NCI-H1694 treated with DMSO at 0.1 percent for 48 hours (cell line): ENCODE data around the gene AMOT.

Source experiments
- DNase-seq: peaks from one replicate; lab custom pipeline; 2025; lab: John Stamatoyannopoulos, UW

AMOT gene

DNA sequence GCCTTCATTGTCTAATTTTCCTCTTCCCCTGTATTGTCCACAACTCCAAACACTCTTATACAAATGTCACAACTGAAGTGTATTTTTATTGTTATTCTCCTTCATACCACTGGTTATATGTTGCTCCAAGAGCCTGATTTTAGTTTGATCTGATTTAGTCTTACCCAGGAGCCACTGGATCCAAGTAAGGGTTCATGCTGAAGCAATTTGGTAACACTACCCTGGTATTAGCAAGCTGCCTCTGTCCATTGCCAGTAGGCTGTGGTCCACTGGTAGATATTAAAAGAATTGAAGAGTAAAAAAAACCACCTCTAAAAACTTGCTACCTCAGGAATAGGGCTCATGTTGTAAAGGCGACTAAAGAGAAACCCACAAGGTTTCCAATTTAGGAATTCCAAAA is 41.2 kb downstream of the AMOT start:
- no peak for DNase-seq

DNA sequence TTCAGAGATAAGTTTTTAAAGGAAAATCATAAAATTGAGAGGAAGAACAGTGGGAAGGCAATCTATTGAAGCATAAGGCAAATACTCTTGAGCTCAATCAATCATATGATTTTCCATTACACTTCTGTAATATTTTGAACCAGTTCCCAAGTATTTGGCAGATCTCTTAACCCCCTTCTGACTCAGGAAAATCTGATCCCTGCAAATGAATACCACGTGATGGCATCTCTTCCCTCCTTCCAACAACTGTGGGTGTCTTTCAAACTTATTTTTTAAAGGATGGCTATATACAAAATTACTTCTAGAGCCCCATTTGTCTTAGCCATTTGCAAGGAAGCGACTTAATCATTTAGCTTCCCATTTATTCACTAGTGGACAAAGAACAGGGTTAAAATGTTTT is 41.9 kb downstream of the AMOT start:
- no peak for DNase-seq

DNA sequence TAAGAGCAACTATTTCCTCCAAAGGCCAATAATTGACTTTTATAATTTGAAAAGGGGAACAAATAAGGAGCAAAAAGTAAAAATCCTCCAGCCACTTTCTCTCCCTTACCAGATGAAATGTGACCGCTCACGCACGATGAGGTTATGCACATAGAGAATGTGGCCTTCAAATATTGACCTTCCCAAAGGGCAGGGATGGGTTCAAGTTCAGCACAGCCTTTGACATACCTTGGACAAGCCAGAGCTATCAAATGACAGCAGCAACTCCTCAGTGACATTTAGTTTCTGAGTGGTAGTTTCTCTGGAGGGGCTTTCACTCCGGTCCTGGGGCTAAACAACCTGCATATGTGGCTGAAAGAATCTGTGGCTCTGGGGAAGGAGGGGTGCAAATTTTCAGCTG is 50.7 kb downstream of the AMOT start:
- no peak for DNase-seq

DNA sequence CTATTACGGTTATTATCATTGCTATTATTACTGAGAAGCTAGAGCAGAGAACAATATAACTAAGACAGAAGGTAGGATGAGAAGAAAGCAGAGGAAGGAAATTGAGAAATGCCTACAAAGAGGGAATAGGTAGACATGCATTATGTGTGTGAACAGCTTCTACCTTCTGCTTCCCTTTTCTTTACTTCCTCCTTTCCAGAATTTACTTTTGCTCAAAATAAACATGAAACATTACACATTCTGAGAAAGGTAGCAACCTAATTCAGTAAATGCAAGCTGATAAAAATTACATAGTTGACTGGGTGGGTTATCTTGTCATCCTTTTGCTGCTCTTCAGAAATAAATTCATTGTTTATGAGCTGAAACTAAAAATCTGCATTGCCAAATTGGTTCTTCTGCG is 54.6 kb downstream of the AMOT start:
- DNase-seq, result no peak

DNA sequence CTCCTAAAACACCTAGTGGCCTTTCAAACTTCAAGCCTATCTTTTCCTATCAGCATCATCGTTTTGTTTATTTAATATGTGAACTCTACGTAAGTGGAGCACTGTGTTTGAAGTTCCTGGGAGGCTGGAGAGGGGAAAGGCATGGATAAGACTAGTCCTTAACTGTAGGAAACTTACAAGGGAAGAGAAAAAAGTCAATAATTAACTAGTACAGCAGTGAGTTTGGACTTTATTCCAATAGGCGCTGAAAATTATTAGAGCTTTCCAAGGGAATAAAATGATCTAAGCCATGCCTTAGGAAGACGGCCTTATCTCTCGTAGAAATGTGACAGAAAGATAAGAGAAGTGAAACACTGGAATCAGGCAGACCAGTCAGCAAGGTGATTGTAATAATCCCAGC is 55.3 kb downstream of the AMOT start:
- DNase-seq, result no peak

DNA sequence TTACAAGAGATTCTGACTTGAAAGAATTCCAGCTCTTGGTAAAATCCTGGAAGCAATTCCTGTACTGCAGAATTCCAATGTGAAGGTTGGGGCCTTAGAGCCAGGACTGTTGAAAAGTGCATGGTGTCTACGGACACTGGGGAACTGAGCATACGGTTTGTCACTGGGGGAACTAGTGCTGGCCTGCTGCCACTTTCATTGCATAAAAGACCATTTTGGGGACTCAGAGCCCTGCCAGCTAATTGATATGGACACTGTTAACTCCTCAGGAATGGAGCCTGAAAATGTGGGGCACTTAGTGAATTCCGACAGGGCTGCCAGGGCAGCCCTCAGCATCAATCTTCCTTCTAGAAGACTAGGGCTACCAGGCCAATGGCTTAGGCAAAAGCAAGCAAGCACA is 55.9 kb downstream of the AMOT start:
- DNase-seq, result no peak

DNA sequence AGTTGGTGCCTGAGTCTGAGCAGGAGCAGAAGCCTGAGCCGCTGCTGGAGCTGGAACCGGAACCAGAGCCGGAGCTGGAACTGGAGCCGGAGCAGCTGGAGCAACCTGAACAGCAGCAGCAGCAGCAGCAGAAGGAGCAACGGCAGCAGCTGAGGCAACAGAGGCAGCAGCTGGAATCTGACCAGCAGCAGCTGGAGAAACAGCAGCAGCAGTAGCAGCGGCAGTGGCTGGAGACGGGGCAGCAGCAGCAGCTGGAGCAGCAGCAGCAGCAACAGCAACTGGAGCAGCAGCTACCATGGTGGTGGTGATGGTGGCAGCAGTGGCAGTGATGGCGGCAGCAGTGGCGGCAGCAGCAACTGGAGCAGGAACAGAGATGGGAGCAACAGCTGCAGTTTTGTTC is 61.5 kb downstream of the AMOT start:
- DNase-seq, result no peak

DNA sequence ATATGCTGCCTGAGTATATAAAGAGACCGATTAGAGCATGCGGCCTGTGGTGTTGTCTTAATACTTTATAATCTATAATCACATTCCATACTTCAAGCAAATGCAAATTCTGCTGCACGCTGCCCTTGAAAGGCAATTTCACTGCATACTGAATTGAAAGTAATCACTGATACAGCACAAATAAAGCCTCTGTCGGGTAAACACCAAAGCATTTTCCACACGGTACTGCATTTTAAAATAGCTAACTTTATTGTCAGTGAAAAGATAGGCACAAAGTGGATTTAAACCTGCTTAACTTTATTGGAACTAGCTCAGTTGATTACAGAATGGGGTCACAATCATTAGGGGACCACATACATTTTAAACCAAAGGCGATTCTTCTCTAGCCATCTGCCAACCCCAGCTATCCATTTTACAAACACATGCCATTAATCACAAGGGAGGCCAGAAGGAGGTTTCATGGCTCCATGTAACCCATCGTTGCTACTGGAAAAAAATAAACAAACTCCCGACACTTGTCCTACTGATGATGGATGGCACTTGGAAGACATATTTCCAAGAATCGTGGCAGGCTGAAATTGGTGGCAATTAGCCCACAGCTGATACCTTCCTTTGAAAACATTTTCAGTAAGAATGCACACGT is 65.9 kb downstream of the AMOT start:
- no peak for DNase-seq

DNA sequence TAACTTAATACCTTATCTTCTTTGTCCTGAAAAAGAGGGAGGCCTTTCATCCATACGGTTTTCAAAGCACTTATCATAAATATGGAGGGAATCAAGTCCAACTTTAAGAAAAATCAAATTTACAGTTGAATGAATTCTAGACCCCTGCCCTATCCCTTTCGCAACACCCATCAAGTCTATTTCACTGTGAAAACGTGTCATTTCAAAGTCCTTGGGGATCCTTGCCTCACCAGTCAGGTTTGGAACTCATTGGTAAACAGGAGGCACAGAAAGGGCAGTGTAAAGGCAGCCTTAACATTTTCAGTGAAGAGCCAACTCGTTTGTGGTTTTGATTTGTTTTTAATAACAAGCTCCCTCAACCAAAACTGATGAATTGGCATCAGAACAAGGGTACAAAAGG is 66.5 kb downstream of the AMOT start:
- DNase-seq, result no peak

DNA sequence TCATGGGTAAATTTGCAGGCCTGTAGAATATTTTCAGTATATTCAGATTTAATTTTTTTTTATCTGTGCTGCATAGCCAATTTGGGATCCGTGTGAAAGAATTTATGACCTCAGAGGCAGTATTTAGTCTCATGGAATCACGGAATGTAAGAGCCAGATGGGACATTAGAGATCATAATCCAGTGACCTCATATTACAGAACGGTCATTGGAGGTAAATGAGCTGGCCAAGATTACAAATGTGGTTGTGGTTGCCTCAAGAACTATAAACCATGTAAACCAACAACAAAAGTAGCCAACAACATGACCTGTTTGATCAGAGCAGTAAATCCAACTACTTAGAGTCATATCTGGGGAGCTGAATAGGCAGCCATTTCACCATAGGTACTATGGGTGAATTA is 71.6 kb downstream of the AMOT start:
- DNase-seq, result no peak

DNA sequence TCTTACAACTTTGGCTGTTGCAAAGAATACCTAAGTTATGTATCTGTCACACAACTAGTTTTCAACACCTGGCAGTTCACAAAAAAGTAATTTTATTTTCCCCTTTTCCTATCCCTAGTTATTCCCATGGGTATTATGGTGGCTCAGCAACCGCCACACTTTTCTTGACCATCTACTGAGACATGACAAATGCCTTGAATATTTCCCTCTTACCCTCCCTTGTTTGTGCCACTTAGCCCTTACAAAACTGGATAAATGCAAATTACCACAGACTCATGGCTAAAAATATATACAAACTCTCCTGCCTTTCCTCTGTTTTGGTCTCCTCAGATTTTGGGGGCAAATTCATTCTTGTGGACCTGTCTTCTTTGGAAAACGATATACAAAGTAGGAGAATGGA is 72.1 kb downstream of the AMOT start:
- no peak for DNase-seq

DNA sequence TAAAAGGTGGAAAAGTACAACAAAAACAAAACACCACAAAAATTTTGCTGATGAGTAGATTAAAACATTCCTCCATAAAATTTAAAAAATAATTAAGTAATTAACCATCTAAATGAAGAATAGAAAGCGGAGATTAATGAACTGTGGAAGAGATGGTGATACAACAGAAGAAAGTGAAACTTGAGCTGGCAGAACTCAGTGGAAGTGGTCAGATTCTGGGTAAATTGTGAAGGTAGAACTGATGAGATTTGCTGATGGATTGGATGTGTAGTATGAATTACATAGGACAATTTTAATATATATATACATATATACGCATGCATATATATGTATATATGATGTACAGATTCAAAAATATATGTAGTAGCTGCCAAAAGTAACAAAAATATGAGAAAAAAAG is 73.9 kb downstream of the AMOT start:
- DNase-seq, result no peak

DNA sequence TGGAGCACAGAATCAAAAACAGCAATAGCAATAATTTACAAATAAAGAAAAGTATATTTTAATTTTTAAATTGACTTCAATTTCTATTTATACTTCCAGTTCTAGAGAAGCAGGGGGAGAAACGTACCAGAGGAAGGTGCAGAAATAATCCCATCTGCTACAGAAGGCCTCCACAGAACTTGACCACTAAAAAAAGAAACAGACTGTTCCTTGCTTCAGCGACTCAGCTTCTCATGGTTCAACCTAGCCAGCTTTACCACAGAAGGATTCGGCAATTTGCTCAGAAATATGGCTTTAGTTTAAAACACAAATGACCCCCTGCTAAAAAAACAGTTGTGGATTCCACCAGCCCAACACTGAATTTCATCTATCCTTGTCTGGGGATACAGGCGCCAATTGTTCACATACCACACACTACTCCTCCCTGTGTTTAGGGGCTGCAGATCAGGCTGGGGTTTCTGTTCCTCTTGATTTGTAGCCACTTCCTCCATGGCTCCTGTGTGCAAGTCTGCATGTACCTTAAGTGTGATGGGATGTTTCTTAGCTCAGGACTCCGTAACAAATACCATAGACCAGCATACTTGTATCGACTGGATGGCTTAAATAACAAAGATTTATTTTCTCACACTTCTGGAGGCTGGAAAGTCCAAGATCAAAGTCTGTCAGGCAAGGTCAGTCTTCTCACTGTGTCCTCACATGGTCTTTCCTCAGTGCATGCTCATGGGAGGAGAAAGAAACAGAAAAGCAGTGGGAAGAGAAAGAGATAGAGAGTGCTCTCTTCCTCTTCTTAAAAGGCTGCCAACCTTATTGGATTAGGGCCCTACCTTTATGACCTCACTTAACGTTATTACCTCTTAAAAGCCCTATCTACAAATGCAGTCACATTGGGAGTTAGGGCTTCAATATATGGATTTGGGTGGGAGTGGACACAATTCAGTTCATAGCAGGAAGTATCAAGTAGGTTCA is 79.1 kb downstream of the AMOT start:
- DNase-seq, result no peak

DNA sequence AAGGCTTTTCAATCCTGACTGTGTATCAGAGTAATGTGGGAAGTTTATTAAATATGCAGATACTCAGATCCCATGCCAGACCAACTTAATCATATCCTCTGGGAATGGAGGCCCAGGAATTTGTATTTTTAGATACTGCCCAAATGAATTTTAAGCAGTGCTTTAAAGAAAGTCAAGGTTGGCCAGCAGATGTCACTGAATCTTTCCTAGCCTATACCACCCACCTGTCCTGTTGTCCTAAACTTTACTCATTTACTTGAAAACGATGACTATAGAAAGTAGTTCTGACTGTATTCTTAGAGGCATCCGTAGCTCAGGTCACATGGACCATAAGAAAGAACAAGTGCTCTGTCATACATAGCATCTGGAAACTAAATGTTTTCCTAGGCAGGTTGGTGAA is 79.9 kb downstream of the AMOT start:
- no peak for DNase-seq

DNA sequence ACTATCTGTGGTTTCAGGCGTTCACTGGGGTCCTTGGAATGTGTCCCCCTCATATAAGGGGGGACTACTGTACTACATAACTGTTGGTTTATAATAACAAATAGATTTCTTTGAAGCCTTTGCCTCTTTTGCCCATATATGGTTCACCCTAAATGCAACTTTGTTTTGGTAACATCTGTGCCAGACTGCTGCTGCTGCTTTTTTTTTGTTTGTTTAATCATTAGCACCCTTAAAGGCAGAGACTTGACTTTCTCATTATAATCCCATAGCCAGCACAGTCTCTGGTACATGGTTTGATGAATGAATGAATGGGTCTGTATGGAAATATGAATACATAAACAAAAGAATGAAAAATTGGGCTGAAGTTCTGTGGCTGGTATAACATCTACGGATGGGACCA is 80.7 kb downstream of the AMOT start:
- no peak for DNase-seq

DNA sequence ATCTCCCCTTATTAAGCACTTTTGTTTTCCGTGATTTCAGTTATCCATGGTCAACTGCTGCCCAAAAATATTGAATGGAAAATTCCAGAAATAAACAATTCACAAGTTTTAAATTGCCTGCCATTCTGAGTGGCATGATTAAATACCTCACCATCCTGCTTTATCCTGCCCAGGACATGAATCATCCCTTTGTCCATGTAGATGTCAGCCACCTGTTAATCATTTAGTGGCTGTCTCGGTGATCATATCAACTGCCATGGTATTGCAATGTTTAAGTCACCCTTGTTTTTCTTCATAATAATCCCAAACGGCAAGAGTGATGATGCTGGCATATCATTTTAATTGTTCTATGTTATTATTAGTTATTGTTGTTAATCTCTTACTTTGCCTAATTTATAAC is 81.1 kb downstream of the AMOT start:
- DNase-seq, result no peak

DNA sequence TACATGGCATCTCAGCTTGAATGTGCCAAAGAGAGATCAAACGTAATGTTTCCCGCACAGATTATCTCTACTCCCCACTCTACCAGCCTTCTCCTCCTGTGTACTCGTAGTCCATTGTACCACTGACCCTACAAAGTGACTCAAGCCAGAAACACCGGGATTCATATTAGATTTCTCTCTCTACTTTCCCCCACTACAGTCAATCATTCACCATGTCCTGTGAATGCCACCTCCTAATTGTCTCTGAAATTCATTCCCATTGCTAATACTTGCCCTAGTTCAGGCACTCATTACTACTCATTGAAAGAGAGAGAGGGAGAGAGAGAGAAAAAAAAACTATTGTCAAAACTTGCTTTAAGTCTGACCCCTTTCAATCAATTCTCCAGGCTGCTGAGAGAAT is 82.7 kb downstream of the AMOT start:
- DNase-seq, result no peak

DNA sequence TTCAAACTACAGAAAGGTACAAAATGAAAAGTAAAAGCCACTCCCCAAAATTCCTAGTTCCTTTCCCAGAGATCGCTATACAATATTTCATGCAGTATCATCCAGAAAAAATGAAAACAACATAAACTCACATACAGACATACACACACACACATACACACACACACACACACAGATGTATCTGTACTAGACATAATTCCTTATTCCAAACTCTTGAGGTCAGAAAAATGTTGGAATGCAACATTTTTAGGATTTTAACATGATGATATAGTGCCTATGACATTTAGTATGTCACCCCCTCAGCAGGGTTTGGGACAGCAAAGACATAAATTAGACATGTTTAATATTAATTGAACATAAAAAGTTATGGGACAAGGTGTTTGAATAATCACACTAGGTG is 87.5 kb downstream of the AMOT start:
- DNase-seq, result no peak

DNA sequence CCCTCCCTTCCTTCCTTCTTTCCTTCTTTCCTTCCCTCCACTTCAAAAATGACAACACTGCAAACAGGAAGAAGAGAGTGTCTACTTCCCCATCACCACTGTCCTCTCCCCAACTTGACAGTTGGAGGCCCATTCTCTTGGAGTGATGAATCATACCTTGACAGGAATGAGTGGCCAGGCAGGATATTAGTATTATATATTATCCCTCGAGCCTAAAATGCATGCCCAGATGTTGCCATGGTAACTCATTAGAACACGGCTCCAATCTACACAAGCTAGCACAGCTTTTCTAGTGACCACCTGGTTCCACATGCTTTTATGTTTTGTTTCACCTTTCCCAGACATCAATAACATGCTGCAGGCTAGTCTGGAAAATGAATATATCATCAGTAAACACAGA is 89.6 kb downstream of the AMOT start:
- no peak for DNase-seq

DNA sequence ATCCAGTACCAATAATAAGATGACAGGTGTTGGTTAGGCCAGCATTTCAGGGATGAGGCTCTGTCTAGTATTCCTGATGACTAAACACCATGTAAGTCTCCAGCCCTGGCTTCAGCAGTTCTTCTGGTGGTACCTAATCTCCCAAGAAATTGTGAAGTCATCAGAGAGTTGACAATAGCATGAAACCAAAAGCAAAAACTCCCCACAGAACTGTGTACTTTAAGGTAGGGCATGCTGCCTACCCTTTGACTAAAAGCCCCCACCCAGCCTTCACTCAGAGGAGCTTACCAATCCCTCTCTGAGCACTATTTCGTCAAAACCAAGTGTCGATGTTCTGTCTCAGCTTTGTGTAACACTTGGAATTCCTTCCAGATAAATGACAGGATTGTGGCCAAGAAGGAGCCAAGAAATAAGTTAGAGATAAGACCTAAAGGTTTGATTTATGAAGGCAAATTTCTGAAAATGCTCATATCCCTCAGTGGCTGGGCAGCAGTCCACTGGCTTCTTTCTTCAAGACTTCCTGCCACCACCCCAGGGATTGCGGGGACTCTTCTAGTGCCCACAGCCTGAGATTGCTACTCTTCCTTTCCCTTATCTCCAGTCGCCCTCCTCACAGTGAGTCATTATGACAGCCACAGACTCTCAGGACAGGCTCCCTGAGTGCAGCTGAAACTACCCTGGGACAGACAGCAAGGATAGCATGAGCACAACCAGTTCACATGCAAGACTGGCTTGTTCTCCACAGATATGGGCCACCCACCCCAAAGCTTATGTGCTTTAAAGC is 93.6 kb downstream of the AMOT start:
- no peak for DNase-seq

DNA sequence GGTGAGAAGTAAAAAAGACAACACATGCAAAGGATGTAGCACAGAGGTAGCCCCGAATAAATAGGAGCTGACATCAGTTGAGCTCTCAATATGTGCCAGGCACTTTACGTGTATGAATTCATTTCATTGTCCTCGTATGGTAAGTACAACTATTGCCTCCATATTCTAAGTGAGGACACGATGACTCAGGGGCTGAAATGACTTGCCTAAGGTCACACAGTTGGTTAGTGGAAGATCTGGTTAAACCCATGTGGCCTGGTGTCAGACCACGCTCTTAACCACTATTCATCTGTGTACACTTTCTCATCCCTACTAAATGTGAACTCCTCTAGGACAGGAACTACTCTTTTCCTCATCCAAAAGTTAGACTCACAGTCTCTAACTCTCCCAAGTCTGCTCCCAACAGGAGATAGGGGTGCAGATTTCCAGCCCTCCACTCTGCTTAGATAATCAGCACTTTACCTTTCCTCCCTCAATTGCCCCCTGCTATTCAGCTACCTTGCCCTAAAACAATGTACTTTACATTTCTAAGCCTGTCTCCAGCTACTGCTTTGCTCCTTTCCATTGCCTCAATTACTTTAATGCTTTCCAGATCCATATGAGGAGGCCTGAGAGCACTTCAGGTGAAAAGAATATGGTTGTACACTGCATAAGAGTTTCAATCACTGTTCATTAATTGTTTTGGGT is 102.1 kb downstream of the AMOT start:
- DNase-seq, result no peak

DNA sequence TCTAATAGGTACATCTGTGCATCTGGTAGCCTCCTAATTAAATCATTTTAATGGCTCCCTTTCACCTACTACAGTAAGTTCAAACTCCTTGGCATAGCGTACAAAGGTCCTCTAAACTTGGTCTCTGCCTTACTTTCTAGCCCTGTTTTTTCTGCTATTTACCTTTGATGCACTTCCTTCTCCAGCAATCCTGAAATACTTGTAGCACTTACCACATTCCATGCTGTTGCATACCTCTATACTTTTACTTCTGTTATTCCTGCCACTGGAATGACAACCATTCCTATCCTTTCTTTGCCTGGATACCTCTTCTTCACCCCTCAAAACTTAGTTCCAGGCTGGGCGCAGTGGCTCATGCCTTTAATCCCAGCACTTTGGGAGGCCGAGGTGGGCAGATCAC is 104.3 kb downstream of the AMOT start:
- DNase-seq, result no peak
